ENCODE results near the gene USP34. TPM values are rescaled to one million over a fixed set of nuclear protein-coding genes. Genes with fewer than 3 reads are reported as not detected.

USP34 gene
- total and polyA plus RNA-seq, 3 donors from 2014 or later, result 92.3 to 235 (median 230) TPM

DNA sequence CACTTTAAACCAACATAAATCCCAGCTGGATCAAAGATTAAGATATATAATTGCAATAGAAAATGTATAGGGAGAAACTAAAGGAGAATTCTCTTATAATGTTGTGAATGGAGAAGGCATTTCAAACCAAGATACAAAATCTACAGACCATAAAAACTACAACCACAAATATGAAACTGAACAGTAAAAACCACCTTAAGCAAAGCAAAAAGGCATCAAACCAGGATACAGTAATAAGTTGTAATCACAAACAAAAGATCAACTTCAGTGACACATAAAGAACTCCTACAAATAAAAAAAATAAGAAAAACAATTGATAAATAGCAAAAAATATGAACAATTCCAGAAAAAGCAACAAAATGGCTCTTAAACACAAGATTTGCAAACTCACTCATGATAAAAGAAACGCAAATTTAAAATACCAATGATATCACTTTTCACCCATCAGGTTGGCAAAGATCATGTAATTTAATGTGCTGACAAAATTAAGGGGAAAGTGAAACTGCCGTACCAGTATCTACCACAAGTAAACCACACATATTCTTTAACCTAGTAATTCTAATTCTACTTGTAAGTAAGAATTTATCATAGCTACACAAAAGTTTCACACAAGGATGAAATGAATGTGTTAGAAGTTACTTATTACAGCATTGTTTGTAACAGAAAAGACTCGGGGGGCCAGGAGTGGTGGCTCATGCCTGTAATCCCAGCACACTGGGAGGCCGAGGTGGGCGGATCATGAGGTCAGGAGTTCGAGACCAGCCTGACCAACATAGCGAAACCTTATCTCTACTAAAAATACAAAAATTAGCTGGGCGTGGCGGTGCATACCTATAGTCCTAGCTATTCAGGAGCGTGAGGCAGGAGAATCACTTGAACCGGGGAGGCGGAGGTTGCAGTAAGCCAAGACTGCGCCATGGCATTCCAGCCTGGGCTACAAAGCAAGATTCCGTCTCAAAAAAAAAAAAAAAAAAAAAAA is 101.9 kb downstream of the USP34 start:
- H3K36me3 ChIP-seq (ENCODE audit: low read depth, missing control alignments), result no peaks in the 10 kb centered on the region
- H3K27ac ChIP-seq, result no peak overlapping the region
- H3K9me3 ChIP-seq, result no peaks in the 10 kb centered on the region
- H3K27me3 ChIP-seq, result no peaks in the 10 kb centered on the region
- intact Hi-C loops (cut with DNase I; ENCODE audit: low total_unique reads), result no loop called here
- DNase-seq, result no peak
- H3K4me1 ChIP-seq, result no peaks in the 10 kb centered on the region
- WGBS, 2 donors, result 89 to 93% methylated on average over 14 of the region's 14 CpGs
- TF ChIP-seq POLR2A (IDR thresholded peaks at IDR 0.05) (no peak), CTCF (IDR thresholded peaks at IDR 0.05) (no peak)
- no peak overlapping the region for H3K4me3 ChIP-seq

DNA sequence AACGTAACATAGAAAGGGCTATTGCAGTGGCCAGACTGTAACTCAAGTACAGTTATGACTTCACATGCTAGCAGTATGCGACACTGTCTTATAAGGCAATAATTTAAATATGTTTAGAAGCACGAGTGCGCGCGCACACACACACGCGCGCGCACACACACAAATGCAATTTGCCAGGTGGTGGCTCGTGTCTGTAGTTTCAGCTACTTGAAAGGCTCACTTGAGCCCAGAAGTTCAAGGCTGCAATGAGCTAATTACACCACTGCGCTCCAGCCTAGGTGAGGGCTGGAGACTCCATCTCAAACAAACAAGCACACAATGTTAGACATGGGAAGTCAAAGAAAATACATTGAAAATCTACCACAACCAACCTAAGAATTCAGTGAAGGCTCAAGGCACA is 103.7 kb downstream of the USP34 start:
- Histone ChIP-seq H3K4me1 (no peaks in the 10 kb centered on the region), H3K36me3 (ENCODE audit: low read depth, missing control alignments) (no peaks in the 10 kb centered on the region), H3K9me3 (no peaks in the 10 kb centered on the region), H3K27ac (no peak overlapping the region), H3K27me3 (no peaks in the 10 kb centered on the region), H3K4me3 (no peak overlapping the region)
- 87 to 95% methylated on average over 10 to 12 of the region's 12 CpGs for WGBS, 2 donors
- TF ChIP-seq POLR2A (IDR thresholded peaks at IDR 0.05) (no peak), CTCF (IDR thresholded peaks at IDR 0.05) (no peak)
- no peak for DNase-seq
- intact Hi-C loops (cut with DNase I; ENCODE audit: low total_unique reads), result no loop called here

DNA sequence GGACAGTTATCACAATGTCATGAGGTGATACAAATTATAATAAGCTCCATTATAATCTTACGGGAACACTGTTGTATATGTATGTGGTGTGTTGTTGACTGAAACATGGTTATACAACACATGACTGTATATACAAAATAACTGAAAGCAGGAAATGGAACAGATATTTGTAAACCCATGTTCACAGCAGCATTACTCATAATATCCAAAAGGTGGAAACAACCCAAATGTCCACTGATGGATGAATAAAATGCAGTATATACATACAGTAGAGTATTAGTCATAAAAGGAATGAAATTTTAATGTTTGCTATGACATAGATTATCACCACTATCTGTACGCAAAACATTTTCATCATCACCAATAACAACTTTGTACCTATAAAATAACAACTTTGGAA is 107.3 kb downstream of the USP34 start:
- TF ChIP-seq CTCF (IDR thresholded peaks at IDR 0.05) (no peak), POLR2A (IDR thresholded peaks at IDR 0.05) (no peak)
- intact Hi-C loops (cut with DNase I; ENCODE audit: low total_unique reads), result no loop called here
- Histone ChIP-seq H3K27me3 (no peaks in the 10 kb centered on the region), H3K27ac (no peak overlapping the region), H3K9me3 (no peaks in the 10 kb centered on the region), H3K36me3 (ENCODE audit: low read depth, missing control alignments) (no peaks in the 10 kb centered on the region), H3K4me3 (no peak overlapping the region), H3K4me1 (no peaks in the 10 kb centered on the region)
- DNase-seq, result no peak
- WGBS, 2 donors, result 82 to 85% methylated on average over 2 of the region's 2 CpGs

DNA sequence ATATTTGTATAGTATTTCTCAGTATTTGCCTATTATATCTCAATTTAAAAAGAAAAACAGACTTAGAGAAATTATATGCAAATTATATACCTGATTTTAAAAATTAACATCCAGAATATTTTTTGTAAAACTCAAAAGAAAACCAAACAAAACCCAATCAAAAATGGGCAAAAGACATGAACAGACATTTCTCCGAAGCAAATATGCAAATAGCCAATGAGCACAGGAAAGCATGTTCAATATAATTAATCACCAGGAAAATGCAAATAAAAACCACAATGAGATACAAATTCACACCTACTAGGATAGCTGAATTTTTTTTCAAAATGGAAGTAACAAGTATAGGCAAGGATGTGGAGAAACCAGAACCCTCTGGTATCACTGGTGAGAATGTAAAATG is 108.0 kb downstream of the USP34 start:
- no peaks in the 10 kb centered on the region for H3K36me3 ChIP-seq (ENCODE audit: low read depth, missing control alignments)
- H3K4me3 ChIP-seq, result no peak overlapping the region
- WGBS, 2 donors, result 97 to 100% methylated on average over 1 of the region's 1 CpG
- intact Hi-C loops (cut with DNase I; ENCODE audit: low total_unique reads), result no loop called here
- TF ChIP-seq POLR2A (IDR thresholded peaks at IDR 0.05) (no peak), CTCF (IDR thresholded peaks at IDR 0.05) (no peak)
- H3K9me3 ChIP-seq, result no peaks in the 10 kb centered on the region
- DNase-seq, result no peak
- H3K27ac ChIP-seq, result no peak overlapping the region
- H3K4me1 ChIP-seq, result no peaks in the 10 kb centered on the region
- no peaks in the 10 kb centered on the region for H3K27me3 ChIP-seq
